Epidermal melanocyte (primary cell): Measurements from ENCODE around the gene PUDP.

ENCODE experiments used
- DNase-seq: peaks from one replicate; pipeline ENCODE4 v3.0.0; 2011; ENCODE audit warnings: low spot score; ENCODE audit not compliant: insufficient read length

Gene PUDP

DNA sequence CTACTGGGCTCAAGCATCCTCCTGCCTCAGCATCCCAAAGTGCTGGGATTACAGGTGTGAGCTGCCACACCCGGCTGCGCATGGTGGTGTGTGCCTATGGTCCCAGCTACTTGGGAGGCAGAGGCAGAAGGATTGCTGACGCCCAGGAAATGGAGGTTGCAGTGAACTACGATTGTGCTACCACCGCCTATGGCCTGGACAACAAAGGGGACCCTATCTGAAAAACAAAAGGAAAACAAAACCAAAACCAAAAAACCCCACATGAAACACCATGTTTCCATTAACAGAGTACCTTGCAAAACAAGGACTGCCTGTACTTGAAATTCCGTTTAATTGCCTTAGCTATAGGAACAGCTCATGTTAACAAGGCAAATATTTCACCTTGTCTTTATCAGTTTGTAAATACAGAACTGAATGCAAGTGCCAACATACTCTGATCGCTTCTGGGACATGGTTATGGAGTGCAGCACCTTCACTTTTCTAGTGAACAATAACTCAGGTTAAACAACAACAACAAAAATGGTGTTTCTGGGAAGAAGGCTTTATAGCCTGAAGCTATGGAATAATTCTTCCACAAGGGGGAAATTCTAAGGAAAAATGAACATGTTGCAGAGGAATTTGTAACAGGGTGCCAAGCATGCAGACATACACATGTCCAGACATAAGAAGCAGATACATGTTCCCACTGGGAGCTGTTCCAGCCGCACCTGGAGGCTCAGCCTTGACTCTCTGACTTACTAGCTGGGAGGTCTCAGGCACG lies 73.6 kb downstream of the PUDP start:
- DNase-seq: no peak

DNA sequence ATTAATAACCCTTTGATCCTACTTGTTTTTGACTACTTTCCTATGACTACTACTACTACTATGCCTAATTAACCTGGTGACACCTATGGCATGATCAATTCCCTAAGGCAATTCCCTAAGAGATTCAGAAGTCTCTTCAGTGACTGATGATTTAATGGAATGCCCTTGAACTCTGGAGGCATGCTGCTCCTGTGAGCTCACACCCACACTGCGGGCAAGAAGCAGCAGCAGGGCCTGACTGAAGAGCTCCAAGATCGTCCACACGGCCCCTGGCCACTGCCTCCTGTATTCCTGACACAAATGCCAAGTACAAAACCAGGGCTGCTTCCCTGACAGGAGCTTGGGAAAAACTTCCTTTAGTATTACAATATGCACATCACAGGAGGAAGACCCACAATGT lies 74.6 kb downstream of the PUDP start:
- DNase-seq: no peak

DNA sequence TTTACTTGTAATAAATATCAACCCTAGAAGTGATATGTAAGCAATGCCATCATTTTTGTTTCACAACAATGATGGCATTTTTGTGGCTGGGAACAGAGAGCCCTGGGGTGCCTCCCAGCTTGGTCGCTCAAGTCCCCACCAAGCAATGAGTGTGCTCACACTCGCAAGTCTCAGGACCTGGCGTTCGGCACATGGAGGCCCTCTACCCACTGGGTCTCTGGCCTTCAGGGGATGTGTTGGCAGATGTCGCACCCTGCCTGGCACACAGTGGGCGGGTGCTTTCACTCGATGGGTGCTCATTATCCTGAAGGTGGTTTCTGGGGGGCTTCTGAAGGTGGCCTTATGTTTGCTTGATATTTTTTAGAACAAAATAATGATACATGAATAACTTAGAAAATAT lies 75.1 kb downstream of the PUDP start:
- DNase-seq: no peak

DNA sequence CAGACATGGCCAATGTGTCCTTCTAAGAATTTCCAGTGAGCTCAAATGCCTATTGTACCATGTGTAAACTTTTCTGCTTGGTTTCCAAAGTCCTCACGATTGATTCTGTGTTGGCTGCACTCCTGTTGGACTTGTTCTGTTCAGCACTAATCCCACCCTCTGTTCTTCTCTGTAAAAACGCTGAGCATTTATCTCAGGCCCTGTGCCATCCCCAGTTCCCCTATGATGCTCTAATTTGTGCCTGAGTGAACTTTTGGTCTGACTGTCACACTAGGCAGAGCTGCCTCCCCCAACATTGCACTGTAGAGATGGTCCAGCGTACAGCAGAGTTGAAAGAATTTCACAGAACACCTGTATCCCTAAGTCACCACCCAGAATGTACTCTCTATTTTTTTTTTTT lies 76.6 kb downstream of the PUDP start:
- DNase-seq: no peak

DNA sequence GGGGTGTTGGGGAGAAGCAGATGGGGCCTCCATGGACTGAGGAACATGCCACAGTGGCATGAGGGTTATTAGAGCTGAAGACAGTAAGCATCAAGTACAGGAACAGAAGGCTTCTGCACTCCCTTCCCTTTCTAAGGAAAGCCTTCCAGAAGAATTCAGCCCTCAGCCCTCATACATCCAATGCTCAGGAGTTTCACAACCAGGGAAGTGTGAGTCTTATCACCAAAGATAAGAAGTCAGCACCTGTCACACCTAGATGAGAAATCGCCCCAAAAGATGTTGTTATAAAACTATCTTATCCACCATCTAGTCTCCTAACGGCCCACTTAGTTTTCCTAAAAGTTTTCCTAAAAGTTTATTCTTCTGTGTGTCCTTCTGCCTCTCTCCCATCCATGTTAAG lies 78.4 kb downstream of the PUDP start:
- no peak for DNase-seq

DNA sequence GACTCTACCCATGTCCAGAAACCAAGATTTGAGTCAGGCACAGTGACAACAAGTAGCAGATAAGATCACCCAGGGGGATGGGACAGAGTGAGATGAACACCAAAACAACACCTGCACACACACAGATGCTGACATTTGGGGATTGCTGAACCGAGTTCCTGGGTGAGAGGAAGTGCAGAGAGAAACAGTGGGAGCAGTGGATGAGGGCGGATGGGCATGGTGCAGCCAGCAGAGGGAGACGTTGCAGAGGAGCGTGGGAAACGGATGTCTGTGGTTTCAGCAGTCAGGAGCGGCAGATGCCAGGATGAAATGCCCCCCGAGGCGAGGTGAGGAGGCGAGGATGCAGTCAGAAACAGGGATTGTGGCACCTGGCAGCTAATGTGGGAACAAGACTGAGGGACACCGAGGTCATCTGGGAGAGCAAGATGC lies 79.0 kb downstream of the PUDP start:
- DNase-seq: no peak

DNA sequence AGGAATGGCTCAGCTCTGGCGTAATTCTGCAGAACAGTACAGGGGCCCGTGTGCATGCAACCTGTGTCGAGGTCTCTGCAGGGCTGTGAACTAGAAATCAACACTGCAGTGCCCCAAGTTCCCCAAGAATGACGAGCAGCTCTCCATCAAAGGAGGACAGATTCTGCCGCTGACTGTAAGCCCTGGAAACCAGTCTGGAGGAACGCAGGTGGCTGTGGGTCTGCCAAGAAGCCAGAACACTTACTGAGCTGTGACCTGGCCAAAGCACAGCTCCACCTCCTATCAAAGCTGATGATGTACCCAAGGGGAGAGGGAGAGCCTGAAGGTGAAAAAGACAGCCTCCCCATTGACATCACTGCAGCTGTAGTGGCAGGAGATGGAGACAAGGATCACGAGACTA lies 80.7 kb downstream of the PUDP start:
- DNase-seq: no peak

DNA sequence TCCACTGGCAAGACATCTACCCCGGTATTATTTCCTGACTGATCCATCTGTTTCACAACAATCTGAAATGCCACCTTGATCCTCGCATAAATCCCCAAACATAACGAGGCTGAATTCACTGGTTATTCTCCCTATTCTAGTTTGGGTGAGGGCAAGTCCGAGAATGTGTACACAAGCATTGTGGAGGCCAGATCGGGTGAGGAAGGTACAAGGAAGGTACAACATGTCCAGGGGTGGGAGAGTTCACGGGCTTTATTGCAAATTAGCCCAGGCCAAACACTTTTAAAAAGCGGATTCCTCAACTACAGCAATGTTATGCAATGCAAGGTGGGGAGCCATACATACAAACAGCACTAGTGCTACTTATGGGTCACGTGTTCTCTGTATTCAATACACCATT lies 82.5 kb downstream of the PUDP start:
- no peak for DNase-seq

DNA sequence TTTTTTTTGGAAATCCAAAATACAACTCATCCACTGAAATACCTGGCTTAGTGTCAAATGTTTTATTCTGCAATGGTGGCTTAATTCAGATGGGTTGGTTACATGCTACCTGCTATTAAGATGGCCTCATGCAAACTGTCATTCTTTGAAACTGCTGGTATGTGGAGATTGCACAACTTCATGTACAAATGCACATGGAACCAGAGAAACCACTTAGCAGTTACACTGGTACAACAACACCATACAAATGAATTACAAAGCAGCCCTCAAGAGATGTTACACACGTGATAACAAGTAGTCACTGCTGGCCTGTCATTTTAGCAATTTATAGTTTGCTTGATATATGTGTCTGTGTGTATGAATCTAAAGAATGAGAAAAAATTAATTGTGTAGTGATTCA lies 85.0 kb downstream of the PUDP start:
- DNase-seq: no peak

DNA sequence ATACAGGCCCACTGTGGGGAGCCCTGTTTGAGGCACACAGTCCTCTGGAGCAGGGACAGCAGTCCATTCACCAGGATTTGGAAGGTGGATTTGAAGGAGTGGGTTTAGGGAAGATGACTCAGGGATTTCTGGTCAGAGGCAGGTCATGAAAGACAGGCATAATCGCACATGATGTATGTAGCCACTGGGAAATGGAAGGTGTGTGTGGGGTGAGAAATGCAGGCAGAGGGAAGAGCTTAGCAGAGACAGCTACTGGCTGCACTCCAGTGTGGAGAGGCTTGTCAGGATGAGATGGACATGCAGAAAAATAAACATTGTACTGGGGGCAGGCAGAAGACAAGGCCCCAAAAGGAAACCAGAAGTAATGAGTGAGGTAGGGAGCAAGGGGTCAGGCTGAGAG lies 85.7 kb downstream of the PUDP start:
- DNase-seq: no peak

DNA sequence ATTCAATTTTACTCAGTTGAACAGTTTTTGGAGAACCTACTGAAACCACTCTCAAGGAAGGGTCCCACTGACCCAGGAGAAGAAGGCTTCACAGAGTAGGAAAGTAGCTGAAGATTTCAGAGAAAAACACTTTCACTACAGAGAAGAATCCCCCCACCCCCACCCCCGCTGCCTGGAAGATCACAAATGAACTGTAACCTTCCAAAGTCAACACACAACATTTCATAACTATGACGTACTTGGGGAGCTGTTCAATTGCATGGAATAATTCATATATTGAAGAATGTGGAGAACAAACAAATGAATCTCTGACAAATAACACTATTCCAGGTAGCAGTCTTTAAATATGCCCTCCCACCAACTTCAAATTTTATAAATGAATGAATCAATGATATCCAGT lies 86.5 kb downstream of the PUDP start:
- no peak for DNase-seq

DNA sequence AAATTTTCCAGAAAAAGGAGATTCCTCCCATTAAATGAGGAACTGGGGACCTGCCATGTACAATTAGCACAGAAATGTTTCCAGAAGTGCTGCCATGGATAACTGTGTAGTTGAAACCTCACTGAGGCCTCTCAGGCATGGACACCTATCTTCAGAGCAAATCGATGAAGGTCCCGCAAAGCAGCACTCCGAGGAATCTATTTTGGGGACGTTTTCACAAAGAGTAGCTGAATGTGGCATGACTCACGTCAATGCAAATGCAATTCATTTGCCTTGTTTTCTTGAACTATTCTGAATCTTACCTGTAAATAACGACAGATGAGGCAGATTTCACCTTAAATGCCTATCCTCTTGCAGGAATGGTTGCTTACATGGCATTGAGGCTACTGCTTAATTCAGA lies 87.5 kb downstream of the PUDP start:
- DNase-seq: no peak

DNA sequence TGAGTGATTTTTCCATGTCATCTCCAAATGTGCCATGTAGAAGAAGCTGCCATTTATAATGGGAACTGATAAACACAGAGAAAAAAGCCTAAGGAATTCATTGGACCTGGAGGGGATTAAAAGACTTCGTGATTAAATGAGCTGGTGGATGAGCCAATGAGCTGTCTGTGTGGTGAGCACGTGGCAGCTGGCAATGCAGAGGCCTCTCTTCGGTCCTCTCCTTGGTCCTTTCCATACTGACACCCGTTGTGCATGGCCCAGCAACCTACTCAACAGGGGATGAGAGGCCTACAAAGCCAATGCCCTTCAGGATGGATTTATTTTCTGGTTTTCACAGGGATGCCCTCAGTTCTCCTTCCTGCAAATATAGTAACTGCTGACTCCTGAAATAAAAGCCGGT lies 88.1 kb downstream of the PUDP start:
- no peak for DNase-seq

DNA sequence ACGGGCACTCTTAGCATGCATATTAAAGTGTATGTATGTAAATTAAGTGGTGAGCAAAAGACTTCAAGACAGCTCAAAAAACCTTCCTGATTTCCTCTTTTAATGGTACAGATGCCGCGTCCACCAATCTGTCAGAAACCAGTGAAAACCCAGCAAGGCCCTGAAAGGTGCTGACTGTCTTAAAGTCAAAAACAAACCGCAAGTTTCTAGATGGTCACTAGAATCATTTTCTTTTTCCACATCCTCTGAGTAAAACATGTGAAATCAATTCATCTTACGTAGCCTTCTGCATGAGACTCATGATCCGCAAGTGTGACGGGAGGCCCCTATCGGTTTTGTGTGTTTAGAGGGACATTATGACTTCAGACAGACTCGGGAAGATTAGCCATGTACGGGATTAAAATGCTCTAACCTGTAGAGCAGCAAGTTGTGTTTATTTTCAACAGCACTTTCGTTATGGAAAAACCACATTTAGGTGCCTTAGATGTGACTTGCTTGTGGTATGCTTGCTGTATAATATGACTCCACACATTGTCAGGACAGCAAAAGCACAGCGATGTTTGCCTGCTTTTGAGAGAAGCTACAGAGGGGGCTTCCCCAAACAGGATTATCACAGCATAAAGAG lies 88.6 kb downstream of the PUDP start:
- DNase-seq: no peak

DNA sequence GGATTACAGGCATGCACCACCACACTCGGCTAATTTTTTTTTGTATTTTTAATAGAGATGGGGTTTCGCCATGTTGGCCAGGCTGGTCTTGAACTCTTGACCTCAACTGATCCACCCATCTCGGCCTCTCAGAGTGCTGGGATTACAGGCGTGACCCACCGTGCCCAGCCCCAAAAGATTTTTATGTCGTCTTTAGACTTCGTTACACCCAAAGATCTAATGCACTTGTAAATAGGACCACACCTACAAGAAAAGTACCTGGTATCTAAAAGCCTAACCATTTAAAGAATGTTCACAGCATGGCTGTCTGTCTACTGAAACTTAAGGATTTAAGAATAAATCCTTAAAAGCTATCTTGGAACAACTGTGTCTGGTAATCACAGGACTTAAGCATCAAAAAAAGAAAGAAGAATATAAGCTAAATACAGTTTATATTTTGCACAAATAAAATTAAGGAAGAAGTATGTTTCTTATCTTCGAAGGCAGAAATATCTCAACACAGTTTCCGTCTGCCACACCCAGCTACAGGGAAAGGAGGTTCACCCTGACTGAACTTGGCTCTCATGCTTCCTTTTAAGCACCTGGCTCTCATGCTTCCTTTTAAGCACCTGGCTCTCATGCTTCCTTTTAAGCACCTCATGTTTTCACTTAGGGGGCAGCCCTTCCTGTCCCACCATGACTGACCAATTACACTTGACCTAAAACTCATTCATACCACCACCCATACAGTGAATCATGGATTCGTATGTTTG lies 92.4 kb downstream of the PUDP start:
- DNase-seq: no peak

DNA sequence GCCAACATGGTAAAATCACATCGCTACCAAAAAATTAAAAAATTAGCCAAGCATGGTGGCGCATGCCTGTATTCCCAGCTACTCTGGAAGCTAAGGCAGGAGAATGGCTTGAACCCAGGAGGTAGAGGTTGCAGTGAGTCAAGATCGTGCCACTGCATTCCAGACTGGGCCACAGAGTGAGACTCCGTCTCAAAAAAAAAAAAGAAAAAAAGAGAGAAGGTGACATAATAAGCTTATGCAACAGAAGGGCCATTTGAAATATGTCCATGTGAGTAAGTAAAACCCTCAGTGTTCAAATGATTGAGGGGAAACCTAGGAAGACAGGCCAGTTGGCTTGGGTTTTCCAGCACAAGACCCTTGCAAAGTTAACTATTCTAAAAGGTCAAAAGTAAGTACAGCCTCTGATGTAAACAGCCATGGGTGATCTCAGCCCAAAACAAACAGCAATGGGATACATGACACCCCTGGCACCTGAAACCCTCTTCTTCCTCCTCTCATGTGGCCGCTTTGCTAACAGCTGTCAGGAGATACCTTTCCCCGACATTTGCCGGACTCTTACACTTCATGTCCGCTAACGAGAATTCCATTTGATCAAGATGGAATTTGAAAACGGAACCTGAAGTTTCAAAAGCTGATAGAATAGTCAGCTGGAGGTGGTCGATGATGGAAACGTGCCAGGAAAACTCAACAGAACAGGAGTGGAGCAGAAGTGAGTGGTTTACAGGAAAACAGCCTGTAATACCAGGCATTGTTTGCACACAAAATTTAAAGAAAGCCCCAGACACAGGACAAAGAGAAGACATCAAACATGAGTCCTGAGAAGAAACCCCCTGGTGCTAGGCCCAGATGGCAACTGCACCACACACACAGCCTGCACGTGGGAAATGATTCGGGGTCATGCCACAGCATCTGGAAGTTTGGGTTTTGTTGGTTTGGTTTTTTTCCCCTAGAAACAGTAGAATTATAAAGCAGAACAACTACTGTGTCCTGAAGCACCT lies 93.4 kb downstream of the PUDP start:
- no peak for DNase-seq

DNA sequence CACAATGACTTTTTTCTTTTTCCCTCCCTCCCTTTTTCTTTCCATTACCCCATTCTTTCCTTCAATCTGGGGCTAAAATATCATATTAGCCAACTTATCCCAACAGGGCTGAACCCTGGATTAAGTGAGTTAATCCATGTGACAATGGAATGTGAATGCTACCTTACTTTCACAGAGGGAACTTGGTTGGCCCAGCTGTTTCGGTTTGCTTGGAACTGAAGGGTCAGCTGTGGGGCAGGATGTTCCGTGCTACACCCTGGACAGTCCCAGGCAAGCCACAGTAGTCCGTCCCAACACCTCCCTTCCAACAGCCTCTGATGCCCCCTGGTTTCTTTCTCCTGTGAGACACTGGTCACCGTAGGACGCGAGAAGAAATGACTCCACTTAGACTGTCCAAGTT lies 95.4 kb downstream of the PUDP start:
- no peak for DNase-seq

DNA sequence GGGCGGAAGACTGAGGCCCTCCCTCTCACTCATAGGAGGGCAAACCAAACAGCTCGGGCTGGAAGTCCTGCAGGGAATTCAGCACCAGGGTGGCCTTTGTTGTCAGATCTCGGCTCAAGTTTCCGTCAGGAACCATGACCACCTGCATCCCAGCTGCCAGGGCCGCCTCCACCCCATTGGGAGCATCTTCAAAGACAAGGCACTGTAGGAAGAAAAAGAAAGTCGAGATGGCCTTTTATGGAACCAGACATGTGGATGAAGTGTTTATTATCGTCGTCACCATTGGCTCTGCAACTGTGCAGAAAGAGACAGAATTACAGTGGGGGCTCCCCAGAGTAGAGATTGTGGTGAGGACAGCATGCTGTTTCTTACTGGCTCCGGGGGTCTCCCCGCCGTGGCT lies 97.7 kb downstream of the PUDP start:
- no peak for DNase-seq

DNA sequence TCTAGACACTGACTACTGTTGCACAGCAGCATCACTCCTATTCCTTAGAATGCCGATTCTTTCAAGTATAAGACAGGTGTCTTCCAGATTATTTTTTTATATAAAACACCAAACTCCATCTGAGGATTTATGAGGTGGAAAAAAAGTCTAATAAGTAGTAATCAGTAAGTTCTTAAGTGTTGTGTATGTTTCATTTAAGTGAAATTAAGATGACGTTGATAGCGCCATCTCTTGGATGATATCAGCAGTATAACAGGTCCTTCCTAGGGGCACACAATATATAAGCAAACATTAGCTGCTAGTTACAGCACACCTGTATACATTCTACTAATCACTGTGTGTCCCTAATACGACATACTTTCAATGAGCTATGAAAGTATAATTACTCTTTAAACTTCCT lies 100.0 kb downstream of the PUDP start:
- no peak for DNase-seq

DNA sequence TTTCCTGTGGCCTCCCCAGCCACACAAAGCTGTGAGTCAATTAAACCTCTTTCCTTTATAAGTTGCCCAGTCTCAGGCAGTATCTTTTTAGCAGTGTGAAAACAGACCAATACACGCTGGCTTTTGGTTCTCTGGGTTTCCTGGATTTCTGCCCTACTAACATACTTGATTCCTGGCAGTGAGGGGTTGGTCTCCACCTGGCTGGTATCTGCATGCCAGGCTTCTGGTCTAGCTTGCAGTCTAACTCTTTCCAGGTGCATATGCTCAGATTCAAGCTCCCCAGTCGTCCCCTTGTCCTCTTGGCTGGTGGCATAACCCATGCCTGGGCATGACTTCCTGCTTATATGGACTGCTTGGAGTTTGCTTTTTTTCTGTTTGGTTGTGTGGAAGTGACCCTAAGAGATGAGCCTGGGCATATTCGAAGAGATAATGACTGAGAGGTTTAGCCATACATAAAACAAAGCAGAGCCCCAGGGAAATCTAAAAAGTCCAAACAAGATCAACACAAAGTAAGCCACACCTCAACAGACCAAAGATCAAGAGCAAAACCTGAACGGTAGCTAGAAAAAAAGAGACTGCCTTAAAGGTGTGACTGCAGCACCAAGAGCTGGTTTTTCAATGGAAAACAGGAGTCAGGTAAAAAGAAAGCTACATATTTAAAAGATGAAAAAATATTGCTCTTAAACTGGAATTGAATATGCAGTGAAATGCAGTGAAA lies 102.6 kb downstream of the PUDP start:
- DNase-seq: no peak
